ENCODE results near the gene KRTAP19-1. TPM values are rescaled to one million over a fixed set of nuclear protein-coding genes. Genes with fewer than 3 reads are reported as not detected.
A peak's percentile ranks its signal among the peaks of the same experiment; 100 is the strongest.

The KRTAP19-1 gene
- total RNA-seq, 1 experiment from 2014 or later, result not detected

- intact Hi-C loops (cut with micrococcal nuclease; ENCODE audit: unreplicated experiment), result loop anchor here (10.0 kb wide), 1 partner anchor 395 kb away; no protein-coding TSS in a partner anchor
- no TSS peak for BruUV-seq (replicated peaks)
Observed at GRCh38 chr21:30439975-30440374, 40.2 kb downstream of the KRTAP19-1 start, which contains the start of gene KRTAP15-1. TSS of gene KRTAP15-1 (plus strand) at chr21:30440275. CDS start at chr21:30440328, 53 bp downstream.

GRCh38 chr21:30437010-30437565 is 43.1 kb downstream of the KRTAP19-1 start:
- Histone ChIP-seq H2AFZ (no peak overlapping the region), H3K27ac (no peak overlapping the region), H3K4me2 (no peak overlapping the region), H3K36me3 (ENCODE audit: low read depth) (no peaks in the 10 kb centered on the region), H3K79me2 (ENCODE audit: low read depth) (no peaks in the 10 kb centered on the region), H4K20me1 (ENCODE audit: insufficient read depth) (no peaks in the 10 kb centered on the region), H3K27me3 (ENCODE audit: insufficient read depth, low read depth) (no peaks in the 10 kb centered on the region), H3F3A (ENCODE audit: insufficient read depth, low read depth) (no peaks in the 10 kb centered on the region), H3K9me3 (ENCODE audit: insufficient read depth, low read depth) (no peaks in the 10 kb centered on the region), H3K9me2 (ENCODE audit: insufficient read depth) (no peaks in the 10 kb centered on the region), H3K4me3 (no peak overlapping the region), H3K4me1 (replicated peaks; ENCODE audit: insufficient read depth) (no peaks in the 10 kb centered on the region)
- no peak for DNase-seq
- ChIA-PET POLR2A (ENCODE audit: unreplicated experiment) (no interaction called here), CTCF (no interaction called here)
- TF ChIP-seq CTCF (conservative IDR thresholded peaks at IDR 0.05) (no peak), EZH2 (IDR thresholded peaks at IDR 0.05; ENCODE audit: low read depth) (no peak)
- BruUV-seq (replicated peaks), result no TSS peak
- intact Hi-C loops (cut with micrococcal nuclease; ENCODE audit: unreplicated experiment), result loop anchor here (10.0 kb wide), 1 partner anchor 392 kb away; no protein-coding TSS in a partner anchor

More at GRCh38 chr21:30439975-30440374, 40.2 kb downstream of the KRTAP19-1 start, which contains the start of gene KRTAP15-1:
- H3K4me1 ChIP-seq (replicated peaks; ENCODE audit: insufficient read depth), result no peaks in the 10 kb centered on the region
- POLR2A ChIA-PET (ENCODE audit: unreplicated experiment), result no interaction called here
- no peaks in the 10 kb centered on the region for H3K27me3 ChIP-seq (ENCODE audit: insufficient read depth, low read depth)
- TF ChIP-seq CTCF (conservative IDR thresholded peaks at IDR 0.05) (no peak), EZH2 (IDR thresholded peaks at IDR 0.05; ENCODE audit: low read depth) (no peak)
- H3K4me3 ChIP-seq, result no peak within 1 kb of the TSS
- H3K79me2 ChIP-seq (ENCODE audit: low read depth), result no peaks in the 10 kb centered on the region
- H3K4me2 ChIP-seq, result no peak within 1 kb of the TSS
- H3F3A ChIP-seq (ENCODE audit: insufficient read depth, low read depth), result no peaks in the 10 kb centered on the region
- CTCF ChIA-PET, result no interaction called here
- no peaks in the 10 kb centered on the region for H3K9me3 ChIP-seq (ENCODE audit: insufficient read depth, low read depth)
- no peaks in the 10 kb centered on the region for H4K20me1 ChIP-seq (ENCODE audit: insufficient read depth)
- H3K27ac ChIP-seq, result no peak within 1 kb of the TSS
- no peak for DNase-seq
- no peaks in the 10 kb centered on the region for H3K9me2 ChIP-seq (ENCODE audit: insufficient read depth)
- H3K36me3 ChIP-seq (ENCODE audit: low read depth), result no peaks in the 10 kb centered on the region
- H2AFZ ChIP-seq, result no peak within 1 kb of the TSS

- H3K9me2 ChIP-seq (ENCODE audit: insufficient read depth), result no peaks in the 10 kb centered on the region
- intact Hi-C loops (cut with micrococcal nuclease; ENCODE audit: unreplicated experiment), result loop anchor here (10.0 kb wide), 1 partner anchor 389 kb away; no protein-coding TSS in a partner anchor
- no peaks in the 10 kb centered on the region for H3K4me1 ChIP-seq (replicated peaks; ENCODE audit: insufficient read depth)
- H3F3A ChIP-seq (ENCODE audit: insufficient read depth, low read depth), result no peaks in the 10 kb centered on the region
- no peak overlapping the region for H3K27ac ChIP-seq
- no TSS peak for BruUV-seq (replicated peaks)
- H3K79me2 ChIP-seq (ENCODE audit: low read depth), result no peaks in the 10 kb centered on the region
- no peaks in the 10 kb centered on the region for H3K27me3 ChIP-seq (ENCODE audit: insufficient read depth, low read depth)
- no peaks in the 10 kb centered on the region for H3K36me3 ChIP-seq (ENCODE audit: low read depth)
- H3K4me3 ChIP-seq, result no peak overlapping the region
- peak in 1 of 2 experiments; percentile 4 for DNase-seq
- H2AFZ ChIP-seq, result no peak overlapping the region
- TF ChIP-seq EZH2 (IDR thresholded peaks at IDR 0.05; ENCODE audit: low read depth) (no peak), CTCF (conservative IDR thresholded peaks at IDR 0.05) (peak; percentile 64)
- no peaks in the 10 kb centered on the region for H4K20me1 ChIP-seq (ENCODE audit: insufficient read depth)
- ChIA-PET CTCF (no interaction called here), POLR2A (ENCODE audit: unreplicated experiment) (no interaction called here)
- H3K9me3 ChIP-seq (ENCODE audit: insufficient read depth, low read depth), result no peaks in the 10 kb centered on the region
- no peak overlapping the region for H3K4me2 ChIP-seq
Observed at GRCh38 chr21:30434033-30434631, 46.0 kb downstream of the KRTAP19-1 start.

Measured in PC-9 (cell line).